Transverse colon (tissue), 4 donors: ENCODE measurements around the gene RBM47.

Experiments used
- EP300 ChIP-seq: sonication (generic); formaldehyde crosslinking; IDR thresholded peaks from one replicate; pipeline ENCODE4 v1.6.1; 2017; ENCODE audit warnings: antibody characterized with exemption, low read depth
- POLR2A ChIP-seq: fragments of 450-650 bp; IDR thresholded peaks from one replicate; pipeline ENCODE4 v1.6.1; 2016; ENCODE audit warnings: antibody characterized with exemption, mild to moderate bottlenecking, moderate library complexity
- POLR2AphosphoS5 ChIP-seq, 3 donors: sonication (generic); formaldehyde crosslinking; IDR thresholded peaks; one replicate each; pipeline ENCODE4 v1.6.1; 2016; ENCODE audit warnings: antibody characterized with exemption in 3 of 3
- TF ChIP-seq, protein P1 (sequence below), 5 experiments: fragments of 200-600 bp in 3 of 5; fragments of 450-650 bp in 2 of 5; sonication (generic) in 3 of 5; IDR thresholded peaks; 1 replicate in 2 of 5; 2 replicates in 3 of 5; pipeline ENCODE4 v1.5.1; 2016 to 2017; ENCODE audit warnings: antibody characterized with exemption in 5 of 5, inconsistent platforms in 3 of 5, mild to moderate bottlenecking in 2 of 5, moderate library complexity in 1 of 5

- TF ChIP-seq, protein P1, sequence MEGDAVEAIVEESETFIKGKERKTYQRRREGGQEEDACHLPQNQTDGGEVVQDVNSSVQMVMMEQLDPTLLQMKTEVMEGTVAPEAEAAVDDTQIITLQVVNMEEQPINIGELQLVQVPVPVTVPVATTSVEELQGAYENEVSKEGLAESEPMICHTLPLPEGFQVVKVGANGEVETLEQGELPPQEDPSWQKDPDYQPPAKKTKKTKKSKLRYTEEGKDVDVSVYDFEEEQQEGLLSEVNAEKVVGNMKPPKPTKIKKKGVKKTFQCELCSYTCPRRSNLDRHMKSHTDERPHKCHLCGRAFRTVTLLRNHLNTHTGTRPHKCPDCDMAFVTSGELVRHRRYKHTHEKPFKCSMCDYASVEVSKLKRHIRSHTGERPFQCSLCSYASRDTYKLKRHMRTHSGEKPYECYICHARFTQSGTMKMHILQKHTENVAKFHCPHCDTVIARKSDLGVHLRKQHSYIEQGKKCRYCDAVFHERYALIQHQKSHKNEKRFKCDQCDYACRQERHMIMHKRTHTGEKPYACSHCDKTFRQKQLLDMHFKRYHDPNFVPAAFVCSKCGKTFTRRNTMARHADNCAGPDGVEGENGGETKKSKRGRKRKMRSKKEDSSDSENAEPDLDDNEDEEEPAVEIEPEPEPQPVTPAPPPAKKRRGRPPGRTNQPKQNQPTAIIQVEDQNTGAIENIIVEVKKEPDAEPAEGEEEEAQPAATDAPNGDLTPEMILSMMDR (IDR thresholded peaks at IDR 0.05): no peak
- TF ChIP-seq EP300: no peak
- no peak for TF ChIP-seq POLR2AphosphoS5 (IDR thresholded peaks at IDR 0.05)
- no peak for TF ChIP-seq POLR2A
These were observed 15.6 kb downstream of the RBM47 start for GRCh38 chr4:40614031-40614430.
